GM18507 (cell line): Measurements from ENCODE around the gene FUZ.
"Not testable (repeated sequence)": the region's sequence is repeated elsewhere in the genome, so short reads cannot be mapped to it uniquely, and the experiment has no call there.

Experiments used
- DNase-seq: peaks from one replicate; pipeline ENCODE4 v3.0.0; 2011; ENCODE audit warnings: low read depth; ENCODE audit not compliant: insufficient read length; ENCODE audit errors: extremely low spot score
- FAIRE-seq: peaks from 2 replicates; lab custom pipeline; 2011; peaks lifted over from hg19 to GRCh38; lab: Jason Lieb, UNC

Gene FUZ

GRCh38 chr19:49836176-49837008 lies 23.3 kb upstream of the FUZ start:
- FAIRE-seq, result no peak
- DNase-seq, result no peak

- DNase-seq, result no peak
- no peak for FAIRE-seq
Observed at GRCh38 chr19:49835562-49835961, 22.5 kb upstream of the FUZ start.

- no peak for FAIRE-seq
- no peak for DNase-seq
Observed at GRCh38 chr19:49833599-49833998, 20.5 kb upstream of the FUZ start.

- FAIRE-seq (no peak), DNase-seq (no peak)
Observed at GRCh38 chr19:49832556-49832955, 19.5 kb upstream of the FUZ start.

GRCh38 chr19:49831592-49831991 lies 18.5 kb upstream of the FUZ start:
- DNase-seq, result no peak
- no peak for FAIRE-seq

- FAIRE-seq (no peak), DNase-seq (no peak)
Observed at GRCh38 chr19:49830766-49831165, 17.7 kb upstream of the FUZ start.

- no peak for DNase-seq
- no peak for FAIRE-seq
Observed at GRCh38 chr19:49829721-49830120, 16.6 kb upstream of the FUZ start.

- no peak for FAIRE-seq
- DNase-seq, result no peak
Observed at GRCh38 chr19:49829200-49829599, 16.1 kb upstream of the FUZ start.

GRCh38 chr19:49827034-49827433 lies 13.9 kb upstream of the FUZ start:
- no peak for DNase-seq
- no peak for FAIRE-seq

- DNase-seq (no peak), FAIRE-seq (no peak)
Observed at GRCh38 chr19:49824662-49825061, 11.6 kb upstream of the FUZ start.

GRCh38 chr19:49823472-49823871 lies 10.4 kb upstream of the FUZ start:
- FAIRE-seq (no peak), DNase-seq (no peak)

- FAIRE-seq (no peak), DNase-seq (no peak)
Observed at GRCh38 chr19:49820125-49820524, 7.0 kb upstream of the FUZ start.

GRCh38 chr19:49819452-49820115 lies 6.5 kb upstream of the FUZ start:
- not testable (repeated sequence) for FAIRE-seq

GRCh38 chr19:49818649-49819370 lies 5.7 kb upstream of the FUZ start:
- DNase-seq (no peak), FAIRE-seq (no peak)

More at GRCh38 chr19:49819452-49820115, 6.5 kb upstream of the FUZ start:
- not testable (repeated sequence) for DNase-seq

- peak; percentile 78 for DNase-seq
Observed at GRCh38 chr19:49817964-49818648, 5.0 kb upstream of the FUZ start, which contains the start of gene MED25. MED25 (plus strand) TSS chr19:49818289; CDS start chr19:49818342, 53 bp downstream.

GRCh38 chr19:49816590-49816989 lies 3.5 kb upstream of the FUZ start:
- no peak for FAIRE-seq
- DNase-seq, result no peak

More at GRCh38 chr19:49817964-49818648, 5.0 kb upstream of the FUZ start, which contains the start of gene MED25:
- peak; percentile 81 for FAIRE-seq

GRCh38 chr19:49814010-49814409 lies 918 bp upstream of the FUZ start:
- DNase-seq (no peak), FAIRE-seq (no peak)

GRCh38 chr19:49812452-49812996 lies 568 bp downstream of the FUZ start:
- FAIRE-seq (no peak), DNase-seq (no peak)

GRCh38 chr19:49811328-49811727 lies 1.8 kb downstream of the FUZ start:
- DNase-seq, result no peak
- FAIRE-seq, result no peak
